Right atrium auricular region (tissue), 2 donors: ENCODE results near the gene HAL. TPM values are rescaled to one million over a fixed set of nuclear protein-coding genes. Genes with fewer than 3 reads are reported as not detected.

Experiments used
- DNase-seq: peaks from one replicate; pipeline ENCODE4 v3.0.0-alpha.2; 2019; ENCODE audit warnings: low spot score
- H3K27ac ChIP-seq, 2 donors: fragments of 200-600 bp; sonication (generic); 1 replicate in 1 of 2; 2 replicates in 1 of 2; pipeline ENCODE4 v1.5.1; 2016 to 2019
- H3K27me3 ChIP-seq, 2 donors: fragments of 200-600 bp; sonication (generic); one replicate each; pipeline versions ENCODE4 v1.5.1 to v1.6.0; 2017 to 2019
- H3K36me3 ChIP-seq: fragments of 200-600 bp; sonication (generic); one replicate; pipeline ENCODE4 v1.5.1; 2016
- H3K4me1 ChIP-seq, 2 donors: fragments of 200-600 bp; sonication (generic); one replicate each; pipeline versions ENCODE4 v1.5.1 to v1.6.0; 2017 to 2019
- H3K4me3 ChIP-seq, 2 donors: fragments of 200-600 bp; sonication (generic); 1 replicate in 1 of 2; 2 replicates in 1 of 2; pipeline ENCODE4 v1.5.1; 2017 to 2019; ENCODE audit warnings: mild to moderate bottlenecking in 1 of 2, moderate library complexity in 1 of 2
- H3K9me3 ChIP-seq, 2 donors: fragments of 200-600 bp; sonication (generic); one replicate each; pipeline ENCODE4 v1.5.1; 2019
- total RNA-seq, 2 donors: library from RNA; depleted of rRNA; stranded (reverse); fragments of >200 nt; gene quantifications; one replicate each; pipeline ENCODE4 v1.1.0, GENCODE V29; 2016
- TF ChIP-seq, protein P1 (sequence below), 2 donors: fragments of 200-600 bp; sonication (generic); IDR thresholded peaks; one replicate each; pipeline ENCODE4 v1.5.1; 2019; ENCODE audit warnings: antibody characterized with exemption in 2 of 2

The HAL gene
- total RNA-seq, 2 donors from 2014 or later: 0.24 to 0.93 TPM

DNA sequence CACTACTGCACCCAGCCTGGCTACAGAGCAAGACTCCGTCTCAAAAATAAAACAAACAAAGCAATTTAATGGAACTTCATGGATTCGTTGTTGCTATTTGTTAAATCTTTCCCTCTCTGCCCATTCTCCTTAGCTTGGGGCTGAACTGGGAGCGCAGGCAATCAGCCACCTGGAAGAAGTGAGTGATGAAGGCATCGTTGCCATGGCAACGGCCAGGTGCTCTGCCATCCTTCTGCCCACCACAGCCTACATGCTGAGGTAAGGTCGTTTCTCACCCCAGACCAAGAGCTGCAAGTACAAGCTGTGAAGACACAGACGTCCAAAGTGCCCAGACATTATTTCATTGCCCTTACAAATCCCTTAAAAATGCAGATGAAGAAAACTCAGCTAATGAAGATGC is 33.9 kb downstream of the HAL start:
- Histone ChIP-seq H3K36me3 (no peaks in the 10 kb centered on the region), H3K4me1 (no peaks in the 10 kb centered on the region), H3K27ac (no peak overlapping the region), H3K4me3 (no peak overlapping the region), H3K27me3 (no peaks in the 10 kb centered on the region), H3K9me3 (no peaks in the 10 kb centered on the region)
- DNase-seq: no peak
- TF ChIP-seq, protein P1, sequence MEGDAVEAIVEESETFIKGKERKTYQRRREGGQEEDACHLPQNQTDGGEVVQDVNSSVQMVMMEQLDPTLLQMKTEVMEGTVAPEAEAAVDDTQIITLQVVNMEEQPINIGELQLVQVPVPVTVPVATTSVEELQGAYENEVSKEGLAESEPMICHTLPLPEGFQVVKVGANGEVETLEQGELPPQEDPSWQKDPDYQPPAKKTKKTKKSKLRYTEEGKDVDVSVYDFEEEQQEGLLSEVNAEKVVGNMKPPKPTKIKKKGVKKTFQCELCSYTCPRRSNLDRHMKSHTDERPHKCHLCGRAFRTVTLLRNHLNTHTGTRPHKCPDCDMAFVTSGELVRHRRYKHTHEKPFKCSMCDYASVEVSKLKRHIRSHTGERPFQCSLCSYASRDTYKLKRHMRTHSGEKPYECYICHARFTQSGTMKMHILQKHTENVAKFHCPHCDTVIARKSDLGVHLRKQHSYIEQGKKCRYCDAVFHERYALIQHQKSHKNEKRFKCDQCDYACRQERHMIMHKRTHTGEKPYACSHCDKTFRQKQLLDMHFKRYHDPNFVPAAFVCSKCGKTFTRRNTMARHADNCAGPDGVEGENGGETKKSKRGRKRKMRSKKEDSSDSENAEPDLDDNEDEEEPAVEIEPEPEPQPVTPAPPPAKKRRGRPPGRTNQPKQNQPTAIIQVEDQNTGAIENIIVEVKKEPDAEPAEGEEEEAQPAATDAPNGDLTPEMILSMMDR (IDR thresholded peaks at IDR 0.05): no peak

DNA sequence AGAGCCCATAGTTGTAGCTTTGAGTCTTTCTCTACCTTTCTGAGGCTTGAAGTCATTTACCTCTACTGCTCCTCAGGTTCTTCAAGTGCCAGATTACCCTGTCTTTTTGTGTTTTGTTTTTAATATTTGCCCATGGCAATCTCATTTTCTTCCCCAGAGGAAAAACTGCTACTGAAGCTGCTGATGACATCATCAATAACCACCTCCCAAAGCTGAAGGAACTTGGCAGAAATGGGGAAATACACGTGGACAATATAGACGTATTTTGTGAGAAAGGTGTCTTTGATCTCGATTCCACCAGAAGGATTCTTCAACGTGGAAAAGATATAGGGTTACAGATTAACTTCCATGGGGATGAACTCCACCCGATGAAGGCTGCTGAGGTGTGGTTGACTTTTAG is 35.9 kb downstream of the HAL start:
- TF ChIP-seq, protein P1 (IDR thresholded peaks at IDR 0.05): no peak
- Histone ChIP-seq H3K36me3 (no peaks in the 10 kb centered on the region), H3K9me3 (no peaks in the 10 kb centered on the region), H3K4me1 (no peaks in the 10 kb centered on the region), H3K27ac (no peak overlapping the region), H3K4me3 (no peak overlapping the region), H3K27me3 (no peaks in the 10 kb centered on the region)
- DNase-seq: no peak

DNA sequence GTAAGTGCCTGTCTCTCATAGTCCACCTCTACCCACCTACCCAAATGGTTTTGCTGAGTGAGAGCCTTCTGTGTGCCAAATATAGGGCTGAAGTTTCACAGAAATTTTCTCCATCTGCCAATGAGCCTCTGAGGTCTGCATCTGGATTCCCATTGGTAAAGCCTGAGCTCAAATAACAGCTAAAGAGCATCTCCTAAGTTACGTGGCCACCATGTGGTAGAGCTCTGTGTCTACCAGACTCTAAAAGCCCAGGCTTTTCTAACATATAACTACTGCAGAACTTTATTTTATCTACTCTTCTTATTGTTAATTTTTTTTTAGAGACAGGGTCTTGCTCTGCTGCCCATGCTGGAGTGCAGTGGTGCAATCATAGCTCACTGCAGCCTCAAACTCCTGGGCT is 37.0 kb downstream of the HAL start:
- H3K4me3 ChIP-seq: no peak overlapping the region
- no peaks in the 10 kb centered on the region for H3K27me3 ChIP-seq
- TF ChIP-seq, protein P1 (IDR thresholded peaks at IDR 0.05): no peak
- no peaks in the 10 kb centered on the region for H3K36me3 ChIP-seq
- no peaks in the 10 kb centered on the region for H3K4me1 ChIP-seq
- DNase-seq: no peak
- H3K27ac ChIP-seq: no peak overlapping the region
- no peaks in the 10 kb centered on the region for H3K9me3 ChIP-seq

DNA sequence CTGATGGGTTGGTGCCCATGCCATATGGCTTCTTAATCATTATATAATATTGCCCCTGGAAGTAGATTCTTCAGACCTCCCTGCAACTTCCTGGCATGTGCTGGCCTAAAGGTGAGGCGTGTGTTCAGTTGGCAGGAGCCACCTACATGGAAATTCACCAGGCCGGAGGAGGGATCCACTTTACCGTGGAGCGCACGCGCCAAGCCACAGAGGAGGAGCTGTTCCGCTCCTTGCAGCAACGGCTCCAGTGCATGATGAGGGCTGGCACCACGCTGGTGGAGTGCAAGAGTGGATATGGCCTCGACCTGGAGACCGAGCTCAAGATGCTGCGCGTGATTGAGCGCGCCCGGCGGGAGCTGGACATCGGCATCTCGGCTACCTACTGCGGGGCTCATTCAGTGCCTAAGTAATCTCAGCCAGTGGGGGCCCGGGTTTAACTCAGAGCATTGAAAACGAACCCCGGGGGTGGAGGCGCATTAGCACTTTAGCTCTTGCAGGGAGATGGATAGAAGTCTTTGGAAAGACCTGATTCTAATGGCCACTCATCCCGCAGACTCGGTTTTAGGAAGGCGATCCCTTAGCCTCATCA is 39.5 kb downstream of the HAL start:
- Histone ChIP-seq H3K27me3 (no peaks in the 10 kb centered on the region), H3K4me1 (no peaks in the 10 kb centered on the region), H3K9me3 (no peaks in the 10 kb centered on the region), H3K4me3 (no peak overlapping the region), H3K36me3 (no peaks in the 10 kb centered on the region), H3K27ac (no peak overlapping the region)
- TF ChIP-seq, protein P1 (IDR thresholded peaks at IDR 0.05): no peak
- DNase-seq: no peak

DNA sequence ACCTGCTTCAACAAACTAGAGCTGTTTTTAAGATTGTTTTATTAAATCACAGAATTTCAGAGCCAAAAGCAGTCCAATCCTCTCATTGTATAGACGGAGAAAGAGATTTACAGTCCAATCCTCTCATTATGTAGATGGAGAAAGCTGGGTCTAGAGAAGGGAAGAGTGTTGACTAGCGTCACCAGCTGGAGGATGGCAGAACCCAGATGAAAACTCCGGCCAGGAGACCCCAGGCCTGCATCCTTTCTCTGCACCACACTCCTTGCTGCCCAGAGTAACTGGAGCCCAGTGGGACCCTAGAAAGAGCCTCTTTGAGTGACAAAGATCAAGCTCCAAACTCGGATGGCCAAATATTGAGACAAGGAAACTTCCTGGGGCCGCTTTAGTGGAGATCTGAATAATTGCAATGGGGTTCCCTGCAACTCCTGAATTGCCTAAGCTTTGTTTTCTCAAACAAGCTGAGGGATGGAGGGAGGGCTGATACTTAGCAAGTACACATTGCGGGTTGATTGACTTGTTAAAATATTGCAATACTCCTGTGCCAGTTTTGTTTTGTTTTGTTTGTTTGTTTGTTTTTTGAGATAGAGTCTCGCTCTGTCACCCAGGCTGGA is 40.5 kb downstream of the HAL start:
- H3K4me3 ChIP-seq: no peak overlapping the region
- H3K4me1 ChIP-seq: no peaks in the 10 kb centered on the region
- H3K27ac ChIP-seq: no peak overlapping the region
- no peaks in the 10 kb centered on the region for H3K27me3 ChIP-seq
- TF ChIP-seq, protein P1 (IDR thresholded peaks at IDR 0.05): no peak
- H3K9me3 ChIP-seq: no peaks in the 10 kb centered on the region
- no peak for DNase-seq
- H3K36me3 ChIP-seq: no peaks in the 10 kb centered on the region

DNA sequence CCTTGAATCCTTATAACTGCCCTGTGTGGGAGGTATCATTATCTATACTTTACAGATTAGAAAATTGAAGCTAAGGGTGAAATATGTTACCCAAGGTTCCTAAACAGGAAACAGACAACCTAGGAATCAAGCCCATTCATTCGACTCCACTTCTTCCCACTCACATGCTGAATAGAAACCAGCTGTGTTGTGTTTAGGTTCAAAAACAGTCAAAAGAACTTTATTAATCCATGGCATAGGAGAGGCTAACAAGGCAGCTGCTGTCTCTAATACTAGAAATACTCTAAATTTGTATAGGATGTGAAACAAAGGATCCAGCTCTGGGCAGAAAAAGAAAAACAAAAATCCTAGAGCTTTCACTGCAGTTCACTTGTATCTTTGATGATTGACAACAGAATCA is 43.1 kb downstream of the HAL start:
- Histone ChIP-seq H3K36me3 (no peaks in the 10 kb centered on the region), H3K9me3 (no peaks in the 10 kb centered on the region), H3K27me3 (no peaks in the 10 kb centered on the region), H3K4me3 (no peak overlapping the region), H3K27ac (no peak overlapping the region), H3K4me1 (no peaks in the 10 kb centered on the region)
- TF ChIP-seq, protein P1 (IDR thresholded peaks at IDR 0.05): no peak
- no peak for DNase-seq
